Skeletal muscle tissue (tissue), 4 donors: ENCODE results near the gene AP3B2. TPM values are rescaled to one million over a fixed set of nuclear protein-coding genes. Genes with fewer than 3 reads are reported as not detected.

ENCODE experiments used
- H3K27ac ChIP-seq: one replicate; pipeline ENCODE4 v1.7.0; 2013; ENCODE audit warnings: mild to moderate bottlenecking, low read depth, low read length, inconsistent platforms
- H3K27me3 ChIP-seq, 3 donors: one replicate each; pipeline ENCODE4 v1.7.0; 2013; ENCODE audit warnings: low read length in 3 of 3; ENCODE audit not compliant: control insufficient read depth in 3 of 3, insufficient read depth in 3 of 3
- H3K36me3 ChIP-seq, 3 donors: one replicate each; pipeline ENCODE4 v1.7.0; 2013; ENCODE audit warnings: low read length in 3 of 3; ENCODE audit not compliant: control insufficient read depth in 3 of 3, insufficient read depth in 3 of 3
- H3K4me1 ChIP-seq, 3 donors: one replicate each; pipeline ENCODE4 v1.7.0; 2013; ENCODE audit warnings: low read length in 3 of 3, mild to moderate bottlenecking in 3 of 3; ENCODE audit not compliant: control insufficient read depth in 3 of 3, insufficient read depth in 3 of 3
- H3K4me3 ChIP-seq, 3 donors: one replicate each; pipeline ENCODE4 v1.7.0; 2013; ENCODE audit warnings: low read length in 3 of 3
- H3K9ac ChIP-seq, 3 donors: one replicate each; pipeline ENCODE4 v1.7.0; 2013; ENCODE audit warnings: low read length in 3 of 3, mild to moderate bottlenecking in 3 of 3, moderate library complexity in 2 of 3, low read depth in 1 of 3
- H3K9me3 ChIP-seq, 3 donors: one replicate each; pipeline ENCODE4 v1.7.0; 2013; ENCODE audit warnings: low read length in 3 of 3; ENCODE audit not compliant: control insufficient read depth in 3 of 3
- total RNA-seq: library from RNA; depleted of rRNA; stranded (reverse); fragments of >200 nt; gene quantifications from one replicate; pipeline ENCODE4 v1.2.3, GENCODE V29; 2014
- donor health status: Osteomylitis.

AP3B2 gene
- total RNA-seq, 1 donor from 2014 or later: not detected

GRCh38 chr15:82655606-82656005 is 54.1 kb downstream of the AP3B2 start:
- H3K9ac ChIP-seq: no peak overlapping the region
- peaks cover 0 to 4% (median 0%) of the 10 kb centered on the region in 3 donors for H3K27me3 ChIP-seq
- H3K27ac ChIP-seq: no peak overlapping the region
- no peaks in the 10 kb centered on the region for H3K9me3 ChIP-seq
- no peaks in the 10 kb centered on the region for H3K4me1 ChIP-seq
- no peaks in the 10 kb centered on the region for H3K36me3 ChIP-seq
- no peak overlapping the region for H3K4me3 ChIP-seq

GRCh38 chr15:82653483-82654168 is 56.0 kb downstream of the AP3B2 start:
- Histone ChIP-seq H3K4me3 (no peak overlapping the region), H3K27ac (no peak overlapping the region), H3K4me1 (no peaks in the 10 kb centered on the region), H3K9me3 (no peaks in the 10 kb centered on the region), H3K27me3 (peaks cover 0 to 9% (median 4%) of the 10 kb centered on the region in 3 donors), H3K36me3 (no peaks in the 10 kb centered on the region), H3K9ac (no peak overlapping the region)

- H3K4me3 ChIP-seq: no peak overlapping the region
These were observed 58.0 kb downstream of the AP3B2 start for GRCh38 chr15:82651708-82652107.

GRCh38 chr15:82650046-82650670 is 59.5 kb downstream of the AP3B2 start:
- H3K9ac ChIP-seq: no peak overlapping the region
- H3K9me3 ChIP-seq: no peaks in the 10 kb centered on the region
- H3K4me1 ChIP-seq: peaks cover 6 to 18% (median 10%) of the 10 kb centered on the region in 3 donors
- no peak overlapping the region for H3K27ac ChIP-seq
- H3K27me3 ChIP-seq: peaks cover 0 to 22% (median 19%) of the 10 kb centered on the region in 3 donors
- no peaks in the 10 kb centered on the region for H3K36me3 ChIP-seq
- H3K4me3 ChIP-seq: no peak overlapping the region

More at GRCh38 chr15:82651708-82652107, 58.0 kb downstream of the AP3B2 start:
- Histone ChIP-seq H3K9ac (no peak overlapping the region), H3K27me3 (peaks cover 0 to 17% (median 14%) of the 10 kb centered on the region in 3 donors), H3K9me3 (no peaks in the 10 kb centered on the region), H3K4me1 (peaks cover 6 to 13% (median 8%) of the 10 kb centered on the region in 3 donors), H3K36me3 (no peaks in the 10 kb centered on the region), H3K27ac (no peak overlapping the region)

- no peaks in the 10 kb centered on the region for H3K36me3 ChIP-seq
- H3K27me3 ChIP-seq: peaks cover 0 to 22% (median 19%) of the 10 kb centered on the region in 3 donors
- no peak overlapping the region for H3K4me3 ChIP-seq
- no peaks in the 10 kb centered on the region for H3K9me3 ChIP-seq
- H3K27ac ChIP-seq: no peak overlapping the region
- H3K9ac ChIP-seq: no peak overlapping the region
- H3K4me1 ChIP-seq: peaks cover 6 to 18% (median 10%) of the 10 kb centered on the region in 3 donors
These were observed 60.3 kb downstream of the AP3B2 start for GRCh38 chr15:82649226-82649999.

- Histone ChIP-seq H3K27ac (no peak overlapping the region), H3K27me3 (peaks cover 0 to 19% (median 19%) of the 10 kb centered on the region in 3 donors), H3K4me1 (peaks cover 6 to 18% (median 10%) of the 10 kb centered on the region in 3 donors), H3K36me3 (no peaks in the 10 kb centered on the region), H3K9me3 (no peaks in the 10 kb centered on the region), H3K9ac (peak overlapping the region in 1 of 3 donors; percentile 66), H3K4me3 (peak overlapping the region; percentile 30 to 69 (median 38))
These were observed 61.2 kb downstream of the AP3B2 start for GRCh38 chr15:82648257-82649103.

GRCh38 chr15:82647835-82648256 is 61.8 kb downstream of the AP3B2 start:
- peak overlapping the region; percentile 30 to 69 (median 38) for H3K4me3 ChIP-seq
- H3K9me3 ChIP-seq: no peaks in the 10 kb centered on the region
- peaks cover 6 to 18% (median 10%) of the 10 kb centered on the region in 3 donors for H3K4me1 ChIP-seq
- H3K27ac ChIP-seq: no peak overlapping the region
- no peaks in the 10 kb centered on the region for H3K36me3 ChIP-seq
- peaks cover 0 to 23% (median 19%) of the 10 kb centered on the region in 3 donors for H3K27me3 ChIP-seq
- peak overlapping the region in 2 of 3 donors; percentile 32 to 66 for H3K9ac ChIP-seq

- Histone ChIP-seq H3K27me3 (peaks cover 0 to 23% (median 19%) of the 10 kb centered on the region in 3 donors), H3K9ac (peak within 1 kb of the TSS in 2 of 3 donors; percentile 32 to 66), H3K36me3 (no peaks in the 10 kb centered on the region), H3K27ac (no peak within 1 kb of the TSS), H3K4me1 (peaks cover 6 to 18% (median 10%) of the 10 kb centered on the region in 3 donors), H3K9me3 (no peaks in the 10 kb centered on the region), H3K4me3 (peak within 1 kb of the TSS; percentile 30 to 69 (median 38))
These were observed 62.4 kb downstream of the AP3B2 start, which contains the start of gene CPEB1 for GRCh38 chr15:82647045-82647834. Gene CPEB1 (minus strand): TSS chr15:82647363. CDS start chr15:82628459, 18,904 bp downstream.
